Mucosa of descending colon (tissue), 3 donors: ENCODE data around the gene MPHOSPH10. TPM values are rescaled to one million over a fixed set of nuclear protein-coding genes. Genes with fewer than 3 reads are reported as not detected.
"Not testable (repeated sequence)": the region's sequence is repeated elsewhere in the genome, so short reads cannot be mapped to it uniquely, and the experiment has no call there.

Source experiments
- ATAC-seq: fragments of 200-7000 bp; cut with Tn5 transposase; one replicate; pipeline ENCODE4 v1.9.1; 2020; ENCODE audit warnings: mild to moderate bottlenecking, moderate library complexity
- DNase-seq, 3 donors: peaks; one replicate each; pipeline ENCODE4 v3.0.0-alpha.2; 2020
- H3K36me3 ChIP-seq: fragments of 200-600 bp; one replicate; pipeline ENCODE4 v1.8.0; 2021; ENCODE audit warnings: low read depth, mild to moderate bottlenecking
- H3K4me1 ChIP-seq: fragments of 200-600 bp; one replicate; pipeline ENCODE4 v1.8.0; 2021; ENCODE audit warnings: low read depth, mild to moderate bottlenecking
- H3K4me3 ChIP-seq: fragments of 200-600 bp; one replicate; pipeline ENCODE4 v1.8.0; 2021; ENCODE audit warnings: mild to moderate bottlenecking
- H3K9me3 ChIP-seq: fragments of 200-600 bp; one replicate; pipeline ENCODE4 v1.8.0; 2021; ENCODE audit warnings: mild to moderate bottlenecking
- intact Hi-C, 2 donors: fragments of 100-400 bp; cut with DNase I in 1 of 2; cut with micrococcal nuclease in 1 of 2; formaldehyde crosslinking; loops; one replicate each; pipeline versions ENCODE4 v1.11.0 to v1.11.1; 2022; cut with DNase I, micrococcal nuclease
- total RNA-seq, 3 donors: library from RNA; stranded (reverse); fragmentation: NEBNext Ultra II Directional in 2 of 3; extraction: Animal tissue kit (Norgen Biotek cat#: 25700) in 2 of 3; gene quantifications; one replicate each; pipeline versions ENCODE4 v1.2.1 to v1.2.4, GENCODE V29; 2021 to 2023
- TF ChIP-seq, protein P1 (sequence below): fragments of 200-600 bp; IDR thresholded peaks from one replicate; pipeline ENCODE4 v1.8.0; 2022; ENCODE audit warnings: antibody characterized with exemption, mild to moderate bottlenecking
- donor health status: DM: no; HTN: no; CAD: no; lungs with moderate emphysema.
- donor health status: DM: no; HTN: no; CAD: no.
- donor health status: DM: no; HTN: yes; CAD: no.

Gene MPHOSPH10
- total RNA-seq, 3 donors from 2014 or later: 20.6 to 26.1 (median 21.3) TPM

DNA sequence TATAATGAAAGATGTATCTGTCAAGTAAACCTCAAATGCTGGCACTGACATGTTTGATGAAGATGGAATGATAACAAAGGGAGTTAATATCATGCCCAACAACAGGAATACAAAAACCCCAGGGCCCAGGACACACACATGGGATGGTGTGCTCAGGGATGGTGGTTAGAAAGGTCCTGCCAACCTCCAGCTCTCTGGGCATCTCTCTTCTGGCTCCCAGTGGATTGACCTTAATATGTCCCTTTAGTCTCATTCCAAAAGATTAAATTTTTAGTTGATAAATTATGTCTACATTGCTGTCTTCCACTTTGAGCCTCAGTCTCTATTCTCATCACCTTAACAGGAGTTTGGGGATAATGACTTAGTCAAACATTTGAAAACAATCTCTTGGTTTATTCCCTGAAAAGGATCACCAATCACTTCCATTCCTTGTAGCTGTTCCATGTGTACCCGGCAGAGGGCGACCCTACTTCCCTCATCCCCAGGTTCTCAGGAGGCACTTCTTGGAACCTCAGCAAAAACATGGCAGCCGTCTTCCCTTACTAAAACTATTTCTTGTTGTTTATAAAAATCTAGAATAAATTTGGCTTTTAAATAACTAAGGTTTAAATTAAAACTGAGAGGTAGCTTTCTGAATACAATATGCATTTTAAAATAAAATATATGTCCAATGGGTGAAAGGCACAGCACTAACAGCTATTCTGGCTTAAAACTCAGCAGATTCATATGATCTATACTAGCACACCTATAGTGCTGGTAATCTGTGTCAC is 30.1 kb upstream of the MPHOSPH10 start:
- Histone ChIP-seq H3K4me1 (no peaks in the 10 kb centered on the region), H3K4me3 (no peak overlapping the region), H3K36me3 (no peaks in the 10 kb centered on the region), H3K9me3 (no peaks in the 10 kb centered on the region)
- DNase-seq (peak in 2 of 3 donors; percentile 64 to 76), ATAC-seq (peak; percentile 88)
- intact Hi-C loops: no loop called here
- TF ChIP-seq, protein P1, sequence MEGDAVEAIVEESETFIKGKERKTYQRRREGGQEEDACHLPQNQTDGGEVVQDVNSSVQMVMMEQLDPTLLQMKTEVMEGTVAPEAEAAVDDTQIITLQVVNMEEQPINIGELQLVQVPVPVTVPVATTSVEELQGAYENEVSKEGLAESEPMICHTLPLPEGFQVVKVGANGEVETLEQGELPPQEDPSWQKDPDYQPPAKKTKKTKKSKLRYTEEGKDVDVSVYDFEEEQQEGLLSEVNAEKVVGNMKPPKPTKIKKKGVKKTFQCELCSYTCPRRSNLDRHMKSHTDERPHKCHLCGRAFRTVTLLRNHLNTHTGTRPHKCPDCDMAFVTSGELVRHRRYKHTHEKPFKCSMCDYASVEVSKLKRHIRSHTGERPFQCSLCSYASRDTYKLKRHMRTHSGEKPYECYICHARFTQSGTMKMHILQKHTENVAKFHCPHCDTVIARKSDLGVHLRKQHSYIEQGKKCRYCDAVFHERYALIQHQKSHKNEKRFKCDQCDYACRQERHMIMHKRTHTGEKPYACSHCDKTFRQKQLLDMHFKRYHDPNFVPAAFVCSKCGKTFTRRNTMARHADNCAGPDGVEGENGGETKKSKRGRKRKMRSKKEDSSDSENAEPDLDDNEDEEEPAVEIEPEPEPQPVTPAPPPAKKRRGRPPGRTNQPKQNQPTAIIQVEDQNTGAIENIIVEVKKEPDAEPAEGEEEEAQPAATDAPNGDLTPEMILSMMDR: peak; percentile 71

DNA sequence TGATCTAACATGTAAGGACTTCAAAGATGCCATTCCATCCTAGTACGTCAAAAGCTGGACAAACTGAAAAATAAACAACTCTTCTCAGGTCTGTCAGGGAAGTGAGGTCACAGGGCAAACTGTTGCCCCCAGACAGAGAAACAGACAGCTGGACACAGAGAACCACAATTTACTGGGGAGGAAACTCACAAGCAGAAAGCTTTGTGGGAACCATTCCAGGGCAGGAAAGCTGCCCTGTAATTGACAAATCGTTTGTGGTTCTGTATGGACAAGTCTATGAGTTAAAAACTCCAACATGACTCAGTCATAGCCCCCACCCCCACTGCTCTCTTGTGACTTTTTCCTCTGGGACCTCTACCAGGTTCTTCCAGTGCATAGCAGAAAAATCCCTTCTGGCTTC is 28.8 kb upstream of the MPHOSPH10 start:
- no peaks in the 10 kb centered on the region for H3K36me3 ChIP-seq
- no peak for ATAC-seq
- DNase-seq: no peak

DNA sequence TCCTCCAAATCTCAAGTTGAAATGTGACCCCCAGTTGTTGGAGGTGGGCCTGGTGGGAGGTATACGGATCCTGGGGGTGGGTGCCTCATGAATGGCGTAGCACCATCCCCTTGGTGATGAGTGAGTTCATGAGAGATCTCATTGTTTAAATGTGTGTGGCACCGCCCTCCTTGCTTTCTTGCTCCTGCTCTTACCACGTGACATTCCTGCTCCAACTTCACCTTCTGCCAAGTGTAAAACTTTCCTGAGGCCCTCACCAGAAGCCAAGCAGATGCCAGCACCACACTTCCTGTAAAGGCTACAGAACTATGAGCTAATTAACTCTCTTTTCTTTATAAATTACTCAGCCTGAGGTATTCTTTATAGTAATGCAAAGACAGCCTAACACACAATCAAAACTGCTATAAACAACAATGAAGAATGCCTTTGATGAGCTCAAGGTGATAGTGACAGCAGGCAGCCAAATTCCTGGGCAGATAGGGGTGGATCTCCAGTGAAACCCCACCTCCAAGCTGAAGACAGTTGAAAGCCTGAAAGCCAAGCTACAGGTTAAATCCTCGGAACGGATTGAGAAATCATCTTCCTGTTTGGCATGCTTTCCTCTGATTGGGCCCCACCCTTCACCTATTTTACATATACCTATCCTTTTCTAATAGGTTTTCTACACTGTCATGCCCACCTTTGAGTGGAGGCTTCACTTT is 27.3 kb upstream of the MPHOSPH10 start:
- TF ChIP-seq, protein P1: no peak
- no peak for DNase-seq
- H3K4me3 ChIP-seq: no peak overlapping the region
- H3K4me1 ChIP-seq: no peaks in the 10 kb centered on the region
- ATAC-seq: no peak
- no peaks in the 10 kb centered on the region for H3K36me3 ChIP-seq
- no peaks in the 10 kb centered on the region for H3K9me3 ChIP-seq
- intact Hi-C loops: no loop called here

More for the DNA sequence above, 28.8 kb upstream of the MPHOSPH10 start:
- Histone ChIP-seq H3K9me3 (no peaks in the 10 kb centered on the region), H3K4me3 (no peak overlapping the region), H3K4me1 (no peaks in the 10 kb centered on the region)
- intact Hi-C loops: no loop called here
- TF ChIP-seq, protein P1: no peak

DNA sequence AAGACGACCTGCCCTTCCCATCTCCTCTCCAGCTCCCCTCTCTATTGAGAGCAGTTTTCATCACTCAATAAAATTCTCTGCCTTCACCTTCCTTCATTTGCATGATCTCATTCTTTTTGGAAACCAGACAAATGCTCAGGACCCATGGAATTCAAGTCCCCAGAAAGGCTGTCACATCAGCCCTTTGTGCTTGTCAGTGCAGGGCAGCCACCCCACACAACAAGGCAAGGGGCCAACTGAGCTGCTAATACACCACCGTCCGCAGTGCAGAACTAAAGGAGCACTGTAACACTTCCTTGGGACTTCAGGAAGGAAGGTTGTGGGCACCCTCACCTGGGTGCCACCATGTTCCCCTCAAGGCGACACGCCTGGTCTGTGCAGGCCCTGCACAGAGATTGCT is 26.6 kb upstream of the MPHOSPH10 start:
- Histone ChIP-seq H3K36me3 (no peaks in the 10 kb centered on the region), H3K4me1 (no peaks in the 10 kb centered on the region), H3K4me3 (no peak overlapping the region), H3K9me3 (no peaks in the 10 kb centered on the region)
- TF ChIP-seq, protein P1: no peak
- DNase-seq: no peak
- no peak for ATAC-seq
- intact Hi-C loops: no loop called here

DNA sequence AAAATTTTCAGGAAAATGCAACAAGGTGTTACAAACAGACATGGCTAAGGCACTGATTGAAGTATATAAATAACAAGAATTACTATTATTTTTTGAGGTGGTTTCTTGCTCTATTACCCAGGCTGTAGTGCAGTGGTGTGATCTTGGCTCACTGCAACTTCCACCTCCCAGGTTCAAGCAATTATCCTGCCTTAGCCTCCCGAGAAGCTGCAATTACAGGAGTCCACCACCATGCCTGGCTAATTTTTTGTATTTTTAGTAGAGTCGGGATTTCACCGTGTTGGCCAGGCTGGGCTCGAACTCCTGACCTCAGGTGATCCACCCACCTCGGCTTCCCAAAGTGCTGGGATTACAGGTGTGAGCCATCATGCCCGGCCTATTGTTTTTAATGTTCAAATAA is 24.0 kb upstream of the MPHOSPH10 start:
- H3K36me3 ChIP-seq, intact Hi-C loops, H3K4me3 ChIP-seq, H3K4me1 ChIP-seq, H3K9me3 ChIP-seq, DNase-seq, ATAC-seq: not testable (repeated sequence)

DNA sequence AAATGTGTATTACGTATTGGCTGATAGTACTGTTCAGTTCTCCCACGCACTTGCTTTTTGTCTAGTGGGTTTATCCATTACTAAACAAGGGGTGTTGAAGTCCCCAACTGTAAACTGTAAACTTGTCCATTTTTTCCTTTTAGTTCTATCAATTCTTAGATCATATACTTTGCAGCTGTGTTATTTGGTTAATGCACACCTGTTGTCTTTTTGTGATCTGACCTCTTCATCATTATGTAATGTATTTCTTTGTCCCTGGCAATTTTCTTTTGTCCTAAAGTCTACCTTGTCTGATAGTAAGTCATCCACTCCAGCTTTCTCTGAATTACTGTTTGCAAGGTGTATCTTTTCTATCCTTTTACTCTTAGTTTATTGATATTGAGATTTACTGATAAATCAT is 22.3 kb upstream of the MPHOSPH10 start:
- TF ChIP-seq, protein P1: no peak
- DNase-seq: no peak
- no peaks in the 10 kb centered on the region for H3K36me3 ChIP-seq
- no peaks in the 10 kb centered on the region for H3K9me3 ChIP-seq
- no peak overlapping the region for H3K4me3 ChIP-seq
- no peak for ATAC-seq
- no peaks in the 10 kb centered on the region for H3K4me1 ChIP-seq
- intact Hi-C loops: no loop called here
